IPS-18c (cell line): Measurements from ENCODE around the gene AADACL4.
"Not testable (repeated sequence)": the region's sequence is repeated elsewhere in the genome, so short reads cannot be mapped to it uniquely, and the experiment has no call there.

ENCODE experiments used
- H3K4me3 ChIP-seq: 2 replicates; pipeline ENCODE4 v1.7.0; 2013; ENCODE audit warnings: low read depth, mild to moderate bottlenecking, low read length, moderate library complexity; ENCODE audit not compliant: insufficient read depth
- H3K9me3 ChIP-seq: one replicate; pipeline ENCODE4 v1.6.1; 2013; ENCODE audit warnings: mild to moderate bottlenecking, low read length, moderate library complexity; ENCODE audit not compliant: control insufficient read depth, insufficient read depth

The AADACL4 gene

DNA sequence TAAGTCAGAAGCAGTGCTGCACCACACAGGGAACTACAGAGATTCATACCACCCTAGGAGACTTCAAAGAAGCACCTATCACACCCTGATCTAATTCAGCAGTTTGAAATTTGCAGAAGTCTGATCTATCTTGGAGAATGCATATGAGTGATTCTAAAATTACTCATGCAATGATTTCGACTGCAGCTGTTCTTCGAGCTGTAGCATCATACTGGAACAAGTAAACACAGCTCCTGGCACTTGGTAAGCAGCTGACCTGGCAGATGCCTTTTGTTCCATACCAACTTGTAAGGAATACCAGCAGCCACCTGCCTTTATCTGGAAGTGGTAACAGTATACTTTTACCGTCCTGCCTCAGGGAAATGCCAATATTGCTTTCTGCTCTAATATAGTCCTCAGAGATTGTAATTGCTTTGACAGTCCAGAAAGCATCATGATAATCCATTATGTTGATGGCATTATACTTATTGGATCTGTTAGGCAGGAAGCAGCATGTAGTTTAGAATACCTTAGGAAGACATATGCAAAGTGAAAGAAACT, 25.7 kb downstream of the AADACL4 start:
- no peak overlapping the region for H3K4me3 ChIP-seq
- no peaks in the 10 kb centered on the region for H3K9me3 ChIP-seq

- Histone ChIP-seq H3K9me3 (no peaks in the 10 kb centered on the region), H3K4me3 (no peak overlapping the region)
Observed at GRCh38 chr1:12674358-12674757, 30.5 kb downstream of the AADACL4 start.

DNA sequence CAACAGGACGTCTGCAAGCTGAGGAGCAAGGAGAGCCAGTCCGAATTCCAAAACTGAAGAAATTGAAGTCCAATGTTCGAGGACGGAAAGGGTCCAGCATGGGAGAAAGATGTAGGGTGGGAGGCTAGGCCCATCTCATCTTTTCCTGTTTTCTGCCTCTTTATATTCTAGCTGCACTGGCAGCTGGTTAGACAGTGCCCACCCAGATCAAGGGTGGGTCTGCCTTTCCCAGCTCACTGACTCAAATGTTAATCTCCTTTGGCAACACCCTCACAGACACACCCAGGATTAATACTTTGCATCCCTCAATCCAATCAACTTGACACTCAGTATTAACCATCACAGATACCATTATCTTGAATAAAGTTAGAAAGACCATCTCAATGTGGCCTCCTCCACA, 32.2 kb downstream of the AADACL4 start:
- H3K9me3 ChIP-seq, H3K4me3 ChIP-seq: not testable (repeated sequence)

DNA sequence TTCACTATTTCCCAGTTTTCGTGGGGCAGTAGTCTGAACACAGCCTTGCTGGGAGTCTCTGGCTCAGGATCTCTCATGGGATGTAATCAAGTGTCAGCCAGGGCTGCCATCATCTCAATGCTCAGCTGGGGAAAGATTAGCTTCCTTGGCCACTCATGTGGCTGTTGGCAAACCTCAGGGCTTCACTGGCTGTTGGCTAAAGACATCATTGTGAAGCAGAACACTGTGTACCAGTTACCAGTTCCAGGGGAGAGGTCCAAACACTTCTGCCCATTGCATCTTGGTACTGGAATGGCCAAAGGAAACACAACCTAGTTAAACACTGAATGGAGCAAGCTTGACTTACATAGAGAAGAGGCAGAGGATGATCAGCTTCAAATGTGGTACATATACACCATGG, 33.7 kb downstream of the AADACL4 start:
- no peaks in the 10 kb centered on the region for H3K9me3 ChIP-seq
- no peak overlapping the region for H3K4me3 ChIP-seq

DNA sequence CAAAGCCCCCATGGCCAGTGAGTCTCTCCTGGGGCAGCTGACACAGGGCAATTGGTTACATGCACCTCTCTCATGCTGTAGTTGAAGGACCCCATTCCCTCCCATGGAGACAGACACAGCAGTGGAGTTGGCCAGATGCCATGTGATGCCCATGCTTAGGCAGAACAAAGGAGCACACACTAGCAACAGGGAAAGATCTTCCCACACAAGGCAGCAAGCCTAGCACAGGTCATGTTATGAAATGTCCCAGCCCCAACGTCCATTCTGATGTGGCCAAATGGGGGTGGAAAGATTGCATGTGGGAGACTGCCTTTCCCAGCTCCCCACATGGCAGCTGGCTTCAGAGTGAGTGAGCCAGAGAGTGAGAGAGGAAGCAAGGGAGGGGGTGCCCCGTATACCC, 34.5 kb downstream of the AADACL4 start:
- no peaks in the 10 kb centered on the region for H3K9me3 ChIP-seq
- no peak overlapping the region for H3K4me3 ChIP-seq

DNA sequence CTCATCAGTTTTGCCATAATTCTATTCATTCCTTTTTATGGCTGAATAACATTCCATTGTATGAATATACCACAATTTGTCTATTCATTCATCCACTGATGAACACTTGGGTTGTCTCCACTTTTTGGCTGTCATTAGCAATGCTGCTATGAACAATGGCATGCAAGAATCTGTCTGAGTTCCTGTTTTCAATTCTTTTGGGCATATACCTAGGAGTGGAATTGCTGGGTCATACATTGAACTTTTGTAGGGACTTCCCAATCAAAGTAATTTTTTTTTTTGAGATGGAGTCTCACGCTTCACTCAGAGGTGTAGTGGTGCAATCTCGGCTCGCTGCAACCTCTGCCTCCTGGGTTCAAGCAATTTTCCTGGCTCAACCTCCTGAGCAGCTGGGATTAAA, 34.9 kb downstream of the AADACL4 start:
- no peaks in the 10 kb centered on the region for H3K9me3 ChIP-seq

DNA sequence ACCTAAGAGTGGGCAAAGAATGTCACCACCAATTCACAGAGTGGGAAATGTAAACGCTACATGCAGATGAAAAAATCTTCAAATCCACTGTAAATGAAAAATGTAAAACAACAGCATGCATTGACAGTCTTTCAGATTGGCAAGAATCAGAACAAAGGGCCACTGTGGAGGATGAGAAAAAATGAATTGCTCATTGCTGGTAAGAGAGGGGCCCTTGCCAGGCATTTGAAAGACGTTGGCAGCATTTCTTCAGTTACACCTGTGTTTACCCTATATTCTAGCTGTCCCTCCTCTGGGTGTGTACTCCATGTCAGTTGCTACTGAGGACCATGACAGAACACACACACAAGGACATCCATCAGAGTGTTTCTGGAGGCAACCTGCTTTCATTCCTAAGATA, 46.3 kb downstream of the AADACL4 start:
- H3K4me3 ChIP-seq, result no peak overlapping the region

More for the DNA sequence above, 34.9 kb downstream of the AADACL4 start:
- no peak overlapping the region for H3K4me3 ChIP-seq

DNA sequence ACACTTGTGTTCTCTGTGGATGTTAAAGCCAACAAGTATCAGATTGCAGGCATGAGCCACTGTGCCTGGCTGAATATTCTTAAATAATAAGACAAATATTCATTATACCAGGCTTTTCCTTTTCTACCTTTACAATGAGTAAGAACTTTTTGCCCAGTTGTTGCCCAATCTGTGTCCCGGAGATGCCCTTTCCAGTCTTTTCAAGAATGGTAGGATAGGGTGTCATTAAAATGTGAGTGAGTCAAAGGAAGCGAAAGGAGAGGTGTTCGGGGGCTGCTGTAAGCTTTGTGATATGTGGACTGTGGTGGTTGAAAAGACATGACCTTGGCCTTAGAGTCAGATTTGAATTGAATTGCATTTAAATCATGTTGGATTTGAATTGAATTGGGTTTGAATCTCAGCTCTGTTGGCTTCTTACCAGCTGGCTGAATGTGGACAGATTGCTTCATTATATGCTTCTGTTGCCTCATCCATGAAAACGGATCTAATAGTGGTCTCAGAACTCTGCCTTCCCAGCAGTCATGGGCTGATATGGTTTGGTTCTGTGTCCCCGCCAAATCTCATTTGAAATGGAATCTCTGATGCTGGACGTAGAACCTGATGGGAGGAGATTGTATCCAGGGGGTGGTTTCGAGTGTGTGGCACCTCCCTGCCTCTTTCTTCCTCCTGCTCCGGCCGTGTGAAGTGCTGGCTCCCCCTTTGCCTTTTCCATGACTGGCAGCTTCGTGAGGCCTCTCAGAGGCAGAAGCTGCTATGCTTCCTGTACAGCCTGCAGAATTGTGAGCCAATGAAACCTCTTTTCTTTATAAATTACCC, 49.3 kb downstream of the AADACL4 start:
- Histone ChIP-seq H3K9me3 (no peaks in the 10 kb centered on the region), H3K4me3 (no peak overlapping the region)

More for the DNA sequence above, 46.3 kb downstream of the AADACL4 start:
- no peaks in the 10 kb centered on the region for H3K9me3 ChIP-seq

- no peak overlapping the region for H3K4me3 ChIP-seq
- H3K9me3 ChIP-seq, result peaks cover 2% of the 10 kb centered on the region
Observed at GRCh38 chr1:12696658-12697057, 52.8 kb downstream of the AADACL4 start.

- Histone ChIP-seq H3K9me3 (peaks cover 2% of the 10 kb centered on the region), H3K4me3 (no peak overlapping the region)
Observed at GRCh38 chr1:12697397-12697796, 53.5 kb downstream of the AADACL4 start.

DNA sequence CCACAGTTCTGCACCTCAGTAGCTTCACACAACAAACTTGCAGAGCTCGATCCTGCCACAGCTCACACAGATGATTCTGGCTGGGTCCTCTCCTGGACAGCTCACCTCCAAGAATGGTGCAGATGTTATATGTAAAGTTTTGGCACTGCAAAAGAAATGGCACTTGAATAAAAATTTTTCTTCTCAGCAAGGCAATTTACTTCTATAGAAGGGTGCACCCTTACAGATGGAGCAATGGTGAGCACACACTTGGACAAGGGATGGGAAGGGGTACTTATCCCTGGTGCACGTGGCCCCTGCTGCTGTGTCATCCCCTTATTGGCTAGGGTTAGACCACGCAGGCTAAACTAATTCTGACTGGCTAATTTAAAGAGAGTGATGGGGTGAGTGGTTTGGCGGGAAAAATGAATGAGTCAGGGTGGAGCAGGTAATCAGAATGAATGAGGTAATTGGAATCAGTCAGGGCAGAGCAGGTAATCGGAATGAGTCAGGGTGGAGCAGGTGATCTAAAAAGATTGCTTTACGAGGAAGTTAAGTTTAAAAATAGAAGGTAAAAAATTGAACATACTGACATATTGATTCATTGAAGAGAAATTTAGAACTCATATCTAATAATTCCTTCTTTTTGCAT, 60.1 kb downstream of the AADACL4 start:
- H3K9me3 ChIP-seq, result peaks cover 7% of the 10 kb centered on the region
- no peak overlapping the region for H3K4me3 ChIP-seq

DNA sequence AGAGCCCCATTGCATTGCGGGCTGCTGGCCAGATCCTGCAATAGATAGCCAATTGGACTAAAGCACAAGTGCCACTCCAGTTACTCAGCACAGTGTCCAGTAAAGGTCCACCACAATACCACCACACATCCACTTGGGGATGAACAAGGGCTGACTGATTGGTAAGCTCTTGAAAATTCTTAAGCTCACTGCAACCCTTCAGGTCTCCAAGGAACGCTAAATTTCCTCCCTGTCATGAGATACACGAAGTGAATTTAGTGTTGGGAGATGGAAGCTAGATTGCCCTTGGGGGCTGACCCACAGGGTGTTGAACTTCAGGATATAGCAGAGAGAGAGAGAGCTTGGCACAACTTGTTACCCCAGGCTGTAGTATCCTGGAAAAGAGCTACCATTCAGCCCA, 62.2 kb downstream of the AADACL4 start:
- H3K4me3 ChIP-seq, result no peak overlapping the region
- H3K9me3 ChIP-seq, result peaks cover 6% of the 10 kb centered on the region

- no peak overlapping the region for H3K4me3 ChIP-seq
- H3K9me3 ChIP-seq, result peaks cover 5% of the 10 kb centered on the region
Observed at GRCh38 chr1:12708396-12709090, 64.7 kb downstream of the AADACL4 start.

DNA sequence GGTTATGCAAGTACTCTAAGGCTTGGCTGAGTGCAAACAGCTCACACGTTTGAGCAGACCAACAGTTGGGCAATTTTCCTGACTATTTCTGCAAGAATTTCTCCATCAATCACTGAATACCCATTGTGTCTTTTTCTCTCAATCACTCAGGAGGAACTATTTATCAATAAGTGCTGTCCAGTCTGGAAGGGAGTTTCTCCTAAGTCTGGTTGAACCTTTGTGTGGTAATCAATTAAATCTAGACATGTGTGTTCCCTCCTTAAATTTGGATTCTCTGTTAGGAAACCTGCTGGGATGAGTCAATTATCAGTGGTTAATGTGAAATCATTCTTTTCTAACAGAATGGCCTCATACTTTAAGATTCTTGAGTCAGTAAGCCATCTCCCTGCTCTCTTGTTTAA, 65.2 kb downstream of the AADACL4 start:
- Histone ChIP-seq H3K4me3 (no peak overlapping the region), H3K9me3 (peaks cover 2% of the 10 kb centered on the region)

- no peak overlapping the region for H3K4me3 ChIP-seq
- H3K9me3 ChIP-seq, result peaks cover 2% of the 10 kb centered on the region
Observed at GRCh38 chr1:12709696-12710095, 65.8 kb downstream of the AADACL4 start.

GRCh38 chr1:12711536-12711935, 67.7 kb downstream of the AADACL4 start:
- H3K9me3 ChIP-seq, result peaks cover 2% of the 10 kb centered on the region
- H3K4me3 ChIP-seq, result no peak overlapping the region

DNA sequence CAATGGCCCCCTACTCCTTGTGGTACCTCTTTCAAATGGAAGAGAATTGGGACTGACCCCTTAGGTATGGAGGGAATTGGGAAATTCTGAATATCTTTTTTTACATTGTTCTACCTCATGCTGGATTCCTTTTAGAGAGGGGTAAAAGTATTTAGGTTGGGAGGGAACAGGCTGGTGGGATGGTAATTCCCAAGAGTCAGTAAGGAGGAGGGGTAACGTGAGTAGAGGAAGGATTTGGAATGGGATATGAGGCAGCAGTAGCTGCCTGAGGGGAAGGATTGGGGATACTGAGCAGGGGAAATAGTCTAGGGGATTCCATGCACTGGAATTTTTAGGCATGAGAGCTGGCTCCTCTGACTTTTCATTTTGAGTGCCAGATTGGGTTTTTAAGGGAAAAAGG, 68.2 kb downstream of the AADACL4 start:
- H3K9me3 ChIP-seq, result peaks cover 2% of the 10 kb centered on the region
- H3K4me3 ChIP-seq, result no peak overlapping the region

GRCh38 chr1:12712929-12713328, 69.0 kb downstream of the AADACL4 start:
- peaks cover 2% of the 10 kb centered on the region for H3K9me3 ChIP-seq
- no peak overlapping the region for H3K4me3 ChIP-seq
